Keratinocyte (primary cell): ENCODE results near the gene CXCL10. TPM values are rescaled to one million over a fixed set of nuclear protein-coding genes. Genes with fewer than 3 reads are reported as not detected.
"Not testable (repeated sequence)": the region's sequence is repeated elsewhere in the genome, so short reads cannot be mapped to it uniquely, and the experiment has no call there.

Source experiments
- DNase-seq: peaks from one replicate; pipeline ENCODE4 v3.0.0-alpha.2; 2011; ENCODE audit warnings: low read depth, missing footprints, low spot score
- FAIRE-seq: peaks from 2 replicates; lab custom pipeline; 2011; peaks lifted over from hg19 to GRCh38; lab: Jason Lieb, UNC
- H2AFZ ChIP-seq: 2 replicates; pipeline ENCODE4 v1.6.0; 2012; ENCODE audit warnings: low read length, control low read depth, inconsistent platforms; ENCODE audit not compliant: control insufficient read depth
- H3K27ac ChIP-seq: 2 replicates; pipeline ENCODE4 v1.5.1; 2011; ENCODE audit warnings: low read length; ENCODE audit not compliant: control insufficient read depth, insufficient read depth
- H3K27me3 ChIP-seq: 3 replicates; pipeline ENCODE4 v1.6.0; 2011; ENCODE audit warnings: low read length; ENCODE audit not compliant: control insufficient read depth, insufficient read depth; ENCODE audit errors: extremely low read depth
- H3K36me3 ChIP-seq, 2 experiments: 2 replicates in 1 of 2; 3 replicates in 1 of 2; pipeline ENCODE4 v1.5.1; 2011; ENCODE audit warnings: low read length in 2 of 2, mild to moderate bottlenecking in 1 of 2; ENCODE audit not compliant: control insufficient read depth in 2 of 2, insufficient read depth in 2 of 2; ENCODE audit errors: extremely low read depth in 1 of 2
- H3K4me1 ChIP-seq: 3 replicates; pipeline ENCODE4 v1.5.1; 2011; ENCODE audit warnings: low read length; ENCODE audit not compliant: control insufficient read depth, insufficient read depth; ENCODE audit errors: extremely low read depth
- H3K4me2 ChIP-seq: 3 replicates; pipeline ENCODE4 v1.6.0; 2011; ENCODE audit warnings: low read depth, low read length; ENCODE audit not compliant: control insufficient read depth, insufficient read depth; ENCODE audit errors: extremely low read depth
- H3K4me3 ChIP-seq, 3 experiments: fragments of 200-600 bp in 1 of 3; sonication (generic) in 1 of 3; 2 replicates in 2 of 3; 3 replicates in 1 of 3; pipeline ENCODE4 v1.5.1; 2011 to 2016; ENCODE audit warnings: low read length in 3 of 3, mild to moderate bottlenecking in 3 of 3, control low read depth in 2 of 3, inconsistent platforms in 1 of 3, low read depth in 1 of 3, mixed read lengths in 1 of 3, mixed run types in 1 of 3, moderate library complexity in 1 of 3; ENCODE audit not compliant: control insufficient read depth in 2 of 3, insufficient read depth in 2 of 3; ENCODE audit errors: extremely low read depth in 1 of 3
- H3K79me2 ChIP-seq: 2 replicates; pipeline ENCODE4 v1.6.0; 2012; ENCODE audit warnings: low read length; ENCODE audit not compliant: control insufficient read depth, insufficient read depth
- H3K9ac ChIP-seq: 3 replicates; pipeline ENCODE4 v1.6.0; 2011; ENCODE audit warnings: low read length; ENCODE audit not compliant: control insufficient read depth, insufficient read depth; ENCODE audit errors: extremely low read depth
- H3K9me1 ChIP-seq: 3 replicates; pipeline ENCODE4 v1.6.0; 2011; ENCODE audit warnings: low read length; ENCODE audit not compliant: control insufficient read depth, insufficient read depth; ENCODE audit errors: extremely low read depth
- H3K9me3 ChIP-seq: 2 replicates; pipeline ENCODE4 v1.5.1; 2012; ENCODE audit warnings: low read depth, low read length; ENCODE audit not compliant: control insufficient read depth
- H4K20me1 ChIP-seq: 3 replicates; pipeline ENCODE4 v1.6.0; 2011; ENCODE audit warnings: low read length; ENCODE audit not compliant: control insufficient read depth, insufficient read depth; ENCODE audit errors: extremely low read depth
- CTCF ChIP-seq, 3 experiments: IDR thresholded peaks in 1 of 3; conservative IDR thresholded peaks in 1 of 3; optimal IDR thresholded peaks in 1 of 3; 2 replicates in 2 of 3; 3 replicates in 1 of 3; pipeline versions ENCODE3 to v1.5.1; 2011; ENCODE audit warnings: low read length in 3 of 3, mild to moderate bottlenecking in 3 of 3, moderate library complexity in 2 of 3, control low read depth in 1 of 3, inconsistent platforms in 1 of 3; ENCODE audit not compliant: insufficient read depth in 2 of 3; ENCODE audit errors: extremely low read depth in 1 of 3
- EZH2 ChIP-seq: IDR thresholded peaks from one replicate; pipeline ENCODE4 v1.6.1; 2012; ENCODE audit warnings: inconsistent platforms, mild to moderate bottlenecking, low read length, moderate library complexity
- dilution Hi-C: fragments of 300-500 bp; cut with MboI; formaldehyde crosslinking; loops from one replicate; pipeline ENCODE4 v1.7.0; 2020; ENCODE audit warnings: low sequenced_read_pairs; ENCODE audit not compliant: extremely low pct_ligation_motif_present
- polyA plus RNA-seq, 5 experiments: library from polyadenylated mRNA; depleted of rRNA in 3 of 5; stranded (reverse) in 3 of 5; stranded (forward) in 1 of 5; unstranded in 1 of 5; fragments of >200 nt; gene quantifications; 1 replicate in 1 of 5; 2 replicates in 3 of 5; 3 replicates in 1 of 5; pipeline versions ENCODE4 v1.2.1 to v1.2.3, GENCODE V29; 2011 to 2012; ENCODE audit warnings: missing spikeins in 2 of 5, low read depth in 1 of 5, low replicate concordance in 1 of 5

CXCL10 gene
- polyA plus RNA-seq, 1 donor (not counting 4 experiments of a cell fraction or from before 2014, with no cell fraction given): 0.72 TPM

- no peak for FAIRE-seq
- Histone ChIP-seq H3K27me3 (no peaks in the 10 kb centered on the region), H3K27ac (no peak overlapping the region), H3K4me3 (no peak overlapping the region), H3K4me2 (no peak overlapping the region), H3K36me3 (no peaks in the 10 kb centered on the region), H2AFZ (peak overlapping the region; percentile 40), H3K9me1 (no peaks in the 10 kb centered on the region), H3K9me3 (no peaks in the 10 kb centered on the region), H3K79me2 (no peaks in the 10 kb centered on the region), H4K20me1 (no peaks in the 10 kb centered on the region), H3K4me1 (peaks cover 6% of the 10 kb centered on the region), H3K9ac (no peak overlapping the region)
- no peak for DNase-seq
- dilution Hi-C loops: no loop called here
- TF ChIP-seq EZH2: no peak
- TF ChIP-seq CTCF (optimal IDR thresholded peaks at IDR 0.05 in 1 of 3, IDR thresholded peaks at IDR 0.05 in 1 of 3, conservative IDR thresholded peaks at IDR 0.05 in 1 of 3; ENCODE audit: extremely low read depth in 1 of 3, insufficient read depth in 2 of 3, low read length in 3 of 3): no peak
Measured at GRCh38 chr4:76053730-76054129, 30.4 kb upstream of the CXCL10 start.

DNA sequence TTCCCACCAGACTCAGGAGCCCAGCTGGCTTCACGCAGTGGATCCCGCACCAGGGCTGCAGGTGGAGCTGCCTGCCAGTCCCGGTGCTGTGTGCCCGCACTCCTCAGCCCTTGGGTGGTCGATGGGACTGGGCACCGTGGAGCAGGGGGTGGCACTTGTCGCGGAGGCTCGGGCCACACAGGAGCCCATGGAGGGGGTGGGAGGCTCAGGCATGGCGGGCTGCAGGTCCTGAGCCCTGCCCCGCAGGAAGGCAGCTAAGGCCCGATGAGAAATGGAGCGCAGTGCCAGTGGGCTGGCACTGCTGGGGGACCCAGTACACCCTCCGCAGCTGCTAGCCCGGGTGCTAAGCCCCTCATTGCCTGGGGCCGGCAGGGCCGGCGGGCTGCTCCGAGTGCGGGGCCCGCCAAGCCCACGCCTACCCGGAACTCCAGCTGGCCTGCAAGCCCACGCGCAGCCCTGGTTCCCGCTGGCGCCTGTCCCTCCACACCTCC, 27.3 kb upstream of the CXCL10 start:
- H3K27me3 ChIP-seq, DNase-seq, H3K79me2 ChIP-seq, H2AFZ ChIP-seq, dilution Hi-C loops, H3K9ac ChIP-seq, H3K4me3 ChIP-seq, H4K20me1 ChIP-seq, FAIRE-seq, H3K9me1 ChIP-seq, H3K9me3 ChIP-seq, H3K4me1 ChIP-seq, H3K27ac ChIP-seq, H3K4me2 ChIP-seq, H3K36me3 ChIP-seq: not testable (repeated sequence)

- H3K4me3 ChIP-seq, H3K36me3 ChIP-seq, H3K27me3 ChIP-seq, H3K27ac ChIP-seq, H3K4me2 ChIP-seq, DNase-seq, H4K20me1 ChIP-seq, H3K4me1 ChIP-seq, H3K79me2 ChIP-seq, H3K9ac ChIP-seq, dilution Hi-C loops, H3K9me1 ChIP-seq, H2AFZ ChIP-seq, FAIRE-seq, H3K9me3 ChIP-seq: not testable (repeated sequence)
Measured at GRCh38 chr4:76049860-76050416, 26.6 kb upstream of the CXCL10 start.

- DNase-seq, H2AFZ ChIP-seq, H3K79me2 ChIP-seq, H3K9me3 ChIP-seq, H3K4me3 ChIP-seq, H3K4me2 ChIP-seq, H3K9ac ChIP-seq, H3K9me1 ChIP-seq, dilution Hi-C loops, H3K4me1 ChIP-seq, H3K27ac ChIP-seq, H3K36me3 ChIP-seq, H4K20me1 ChIP-seq, H3K27me3 ChIP-seq, FAIRE-seq: not testable (repeated sequence)
Measured at GRCh38 chr4:76044686-76045085, 21.4 kb upstream of the CXCL10 start.
